ENCODE data around the gene KCTD17.

- TF ChIP-seq POLR2A (IDR thresholded peaks at IDR 0.05) (no peak), CTCF (IDR thresholded peaks at IDR 0.05) (no peak)
Observed at GRCh38 chr22:37090920-37091695, 39.6 kb downstream of the KCTD17 start.

Data from lower leg skin (tissue), 3 donors.